NT2/D1 (cell line): ENCODE data around the gene BRAT1.

Experiments
- SUZ12 ChIP-seq: IDR thresholded peaks from 2 replicates; pipeline ENCODE4 v1.6.1; 2011; ENCODE audit not compliant: insufficient read length, insufficient read depth; ENCODE audit errors: extremely low read depth
- YY1 ChIP-seq: IDR thresholded peaks from 2 replicates; pipeline ENCODE4 v1.6.1; 2011; ENCODE audit not compliant: insufficient read length, insufficient read depth

GRCh38 chr7:2503056-2503941 is 52.0 kb downstream of the BRAT1 start:
- TF ChIP-seq YY1 (no peak), SUZ12 (no peak)
